ENCODE results near the gene MRPL4.
A peak's percentile ranks its signal among the peaks of the same experiment; 100 is the strongest.

MRPL4 gene

DNA sequence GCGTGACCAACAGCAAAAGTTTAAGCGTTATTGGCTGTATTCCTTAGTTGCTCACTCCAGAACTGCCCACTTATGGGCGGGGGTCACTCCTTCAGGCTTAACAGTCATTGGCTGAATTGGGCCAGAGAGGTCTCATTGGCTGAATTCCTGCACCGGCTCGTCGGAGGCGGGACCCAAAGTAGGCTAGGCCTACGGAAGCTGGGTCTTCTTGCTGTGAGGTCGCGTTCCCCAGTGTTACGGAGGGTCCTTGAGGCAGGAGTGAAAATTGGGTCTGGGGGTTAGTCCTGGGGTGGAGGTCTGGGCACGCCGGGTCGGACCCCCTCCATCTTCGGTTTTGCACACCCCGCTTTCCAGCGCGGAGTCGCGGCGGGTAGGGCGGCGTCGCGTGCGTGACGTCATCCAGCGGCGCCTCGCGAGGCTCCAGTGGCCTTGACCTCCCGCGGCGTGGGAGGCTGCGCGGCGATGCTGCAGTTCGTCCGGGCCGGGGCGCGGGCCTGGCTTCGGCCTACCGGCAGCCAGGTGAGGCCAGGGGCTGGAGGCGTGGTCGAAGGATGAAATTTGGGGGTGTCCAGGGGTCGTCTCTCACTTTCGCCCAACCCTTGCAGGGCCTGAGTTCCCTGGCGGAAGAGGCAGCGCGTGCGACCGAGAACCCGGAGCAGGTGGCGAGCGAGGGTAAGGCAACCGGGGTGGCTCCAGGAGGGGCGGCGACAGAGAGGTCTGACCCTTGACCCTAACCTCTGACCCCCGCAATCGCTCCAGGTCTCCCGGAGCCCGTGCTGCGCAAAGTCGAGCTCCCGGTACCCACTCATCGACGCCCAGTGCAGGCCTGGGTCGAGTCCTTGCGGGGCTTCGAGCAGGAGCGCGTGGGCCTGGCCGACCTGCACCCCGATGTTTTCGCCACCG lies at the start of gene MRPL4:
MRPL4 (plus strand) TSS at position 423 of the 903 bp plus-strand sequence; CDS start at position 463, 40 bp downstream.
- peak; percentile 82 to 91 (median 90) for DNase-seq (ENCODE audit: low read depth in 3 of 3)

DNA sequence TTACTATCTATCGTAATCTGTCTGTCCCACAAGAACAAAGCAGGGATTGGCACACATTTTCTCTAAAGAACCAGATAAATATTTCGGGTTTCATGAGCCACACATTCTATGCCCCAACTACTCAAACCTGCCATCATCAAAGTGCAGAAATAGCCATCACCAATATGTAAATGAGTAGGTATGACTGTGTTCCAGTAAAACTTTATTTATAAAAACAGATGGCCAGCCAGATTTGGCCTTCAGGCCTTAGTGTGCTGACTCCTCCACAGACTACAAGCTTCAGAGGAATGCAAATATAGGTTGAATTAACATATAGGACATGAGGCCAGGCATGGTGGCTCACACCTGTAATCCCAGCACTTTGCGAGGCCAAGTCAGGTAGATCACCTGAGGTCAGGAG lies 48.3 kb upstream of the MRPL4 start:
- no peak for DNase-seq (ENCODE audit: low read depth in 3 of 3)

DNA sequence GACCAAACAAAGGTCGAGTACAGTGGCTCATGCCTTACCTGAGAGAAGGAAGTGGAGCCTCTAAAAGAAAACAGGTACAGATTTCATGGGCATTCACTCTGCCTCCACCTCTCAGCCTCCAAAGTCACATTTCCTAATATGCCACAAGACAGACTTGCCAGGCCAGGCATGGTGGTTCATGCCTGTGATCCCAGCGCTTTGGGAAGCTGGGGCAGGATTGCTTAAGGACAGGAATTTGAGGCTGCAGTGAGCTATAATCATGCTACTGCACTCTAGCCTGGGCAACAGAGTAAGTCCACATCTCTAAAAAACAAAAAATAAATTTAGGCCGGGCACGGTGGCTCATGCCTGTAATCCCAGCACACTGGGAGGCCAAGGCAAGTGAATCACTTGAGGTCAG lies 46.4 kb upstream of the MRPL4 start:
- no peak for DNase-seq (ENCODE audit: low read depth in 3 of 3)

DNA sequence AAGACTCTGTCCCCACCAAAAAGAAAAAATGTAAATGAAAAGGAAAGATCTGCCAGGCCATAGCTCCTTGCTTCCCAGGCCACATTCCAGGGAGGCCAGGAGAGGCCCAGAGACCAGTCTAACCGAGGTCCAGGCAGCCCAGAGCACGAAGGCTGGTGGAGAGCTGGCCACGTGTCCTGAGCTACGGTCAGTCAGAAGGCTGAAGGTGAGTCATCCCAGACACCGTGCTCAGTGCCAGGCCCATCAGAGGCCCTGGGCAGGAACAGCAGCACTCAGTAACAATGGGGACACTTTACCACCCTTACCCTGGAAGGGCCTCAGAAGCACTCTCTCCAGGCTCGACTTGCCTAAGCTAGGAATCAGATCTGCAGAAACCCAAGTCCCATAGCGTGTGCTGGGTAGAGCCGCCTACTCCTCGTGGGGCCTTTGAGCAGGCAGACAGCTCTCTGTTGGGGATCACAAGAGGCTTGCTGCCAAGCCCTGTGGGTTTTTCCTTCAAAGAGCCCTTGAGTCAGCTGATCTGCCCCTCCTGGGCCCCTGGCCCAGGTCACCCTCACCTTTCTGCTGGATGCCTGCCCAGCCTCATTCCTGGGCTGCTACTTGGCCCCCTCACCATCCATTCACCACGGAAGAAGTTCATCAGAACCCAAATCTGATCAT lies 45.7 kb upstream of the MRPL4 start:
- no peak for DNase-seq (ENCODE audit: low read depth in 3 of 3)

DNA sequence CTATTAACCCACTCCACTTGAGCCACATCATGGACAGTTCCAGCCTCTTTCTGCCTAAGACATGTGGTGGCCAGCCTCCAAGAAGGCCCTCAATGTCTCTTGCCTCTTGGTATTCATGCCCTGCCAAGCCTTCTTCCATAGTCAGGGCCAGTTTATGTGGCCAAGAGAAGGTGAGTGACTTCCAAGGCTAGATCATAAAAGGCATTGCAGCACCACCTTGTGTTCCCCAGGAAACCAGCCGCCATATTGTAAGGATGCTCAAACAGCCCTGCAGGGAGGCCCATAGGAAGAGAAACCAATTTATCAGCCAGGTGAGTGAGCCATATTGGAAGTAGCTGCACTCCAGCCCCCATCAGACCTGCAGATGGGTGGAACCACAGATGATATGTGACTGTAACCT lies 45.0 kb upstream of the MRPL4 start:
- DNase-seq (ENCODE audit: low read depth in 3 of 3) = no peak

DNA sequence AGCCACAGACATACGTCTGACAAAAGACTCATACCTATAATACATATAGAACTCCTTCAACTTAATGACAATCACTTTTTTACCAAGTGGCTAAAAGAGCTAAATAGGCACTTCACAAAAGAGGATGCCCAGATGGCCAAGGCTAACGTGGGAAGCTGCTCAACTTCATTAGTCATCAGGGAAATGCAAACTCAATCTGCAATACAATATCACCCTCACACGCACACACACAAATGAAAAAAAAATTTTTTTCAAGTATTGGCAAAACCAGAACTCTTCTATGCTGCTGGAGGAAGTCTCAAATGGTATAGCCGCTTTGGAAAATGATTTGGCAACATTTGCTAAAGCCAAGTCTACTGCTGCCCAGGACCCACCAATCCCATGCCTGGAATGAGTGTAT lies 42.7 kb upstream of the MRPL4 start:
- no peak for DNase-seq (ENCODE audit: low read depth in 3 of 3)

DNA sequence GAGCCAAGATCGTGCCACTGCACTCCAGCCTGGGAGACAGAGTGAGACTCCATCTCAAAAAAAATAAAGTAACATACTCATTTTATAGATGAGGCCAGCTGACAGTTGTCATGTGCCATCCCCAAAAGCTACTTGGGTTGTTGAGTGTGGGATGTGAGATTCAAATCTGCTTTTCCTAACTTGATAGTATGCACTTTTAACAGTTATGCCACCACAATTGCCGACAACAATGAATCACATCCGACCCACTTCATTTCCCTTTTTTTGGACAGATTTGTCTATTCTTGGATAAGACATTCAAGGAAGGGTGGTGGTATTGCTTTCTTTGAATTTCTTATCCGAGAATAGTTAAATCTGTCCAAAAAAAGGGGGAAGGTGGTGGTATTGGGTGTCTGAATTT lies 41.0 kb upstream of the MRPL4 start:
- DNase-seq (ENCODE audit: low read depth in 3 of 3) = no peak

DNA sequence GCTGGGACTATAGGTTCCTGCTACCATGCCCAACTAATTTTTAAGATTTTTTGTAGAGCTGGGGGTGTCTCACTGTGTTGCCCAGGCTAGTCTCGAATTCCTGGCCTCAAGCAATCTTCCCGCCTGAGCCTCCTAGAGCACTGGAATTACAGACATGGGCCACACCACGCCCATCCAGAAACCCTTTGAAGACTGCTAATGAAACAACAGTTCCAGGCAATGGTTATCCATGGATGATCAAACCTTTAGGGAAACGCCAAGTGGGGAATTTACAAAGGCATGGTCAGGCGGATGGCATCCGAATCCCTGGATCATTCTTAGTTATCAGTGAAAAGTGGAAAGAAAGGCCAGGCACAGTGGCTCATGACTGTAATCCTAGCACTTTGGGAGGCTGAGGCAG lies 40.3 kb upstream of the MRPL4 start:
- no peak for DNase-seq (ENCODE audit: low read depth in 3 of 3)

DNA sequence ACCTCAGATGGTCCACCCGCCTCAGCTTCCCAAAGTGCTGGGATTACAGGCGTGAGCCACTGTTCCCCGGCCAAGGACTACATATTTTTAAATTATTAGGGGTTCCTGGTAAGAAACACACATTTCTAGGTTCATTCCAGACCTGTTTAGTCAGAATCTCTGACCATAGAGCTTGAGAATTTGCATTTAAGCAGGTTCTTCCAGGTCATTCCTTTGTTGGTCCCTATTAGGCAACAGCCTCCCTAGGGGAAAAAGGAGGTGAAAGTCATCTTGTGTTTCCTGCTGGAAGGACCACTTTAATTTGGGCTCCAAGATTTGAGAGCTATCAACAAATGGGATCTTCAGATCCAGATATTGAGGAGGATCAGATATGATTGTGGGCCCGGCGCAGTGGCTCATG lies 37.2 kb upstream of the MRPL4 start:
- DNase-seq (ENCODE audit: low read depth in 3 of 3) = no peak

DNA sequence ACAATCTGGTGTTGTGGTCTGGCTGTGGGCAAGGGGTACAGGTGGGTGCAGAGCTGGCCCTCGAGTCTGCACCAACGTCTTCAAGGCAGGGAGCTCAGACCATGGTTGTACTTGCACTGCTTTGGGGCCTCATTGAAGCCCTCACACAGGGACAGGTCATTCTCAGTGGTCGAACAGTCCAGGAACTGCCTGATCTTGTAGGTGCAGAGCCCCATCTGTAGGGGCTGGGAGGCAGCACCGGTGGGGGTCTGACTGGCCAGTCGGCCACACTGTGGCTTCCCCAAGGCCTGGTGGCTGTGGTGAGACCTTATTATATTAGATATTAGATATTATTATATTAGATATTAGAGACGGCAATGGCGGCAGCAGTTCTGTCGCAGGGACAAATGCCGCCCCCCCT lies 34.9 kb upstream of the MRPL4 start:
- no peak for DNase-seq (ENCODE audit: low read depth in 3 of 3)

DNA sequence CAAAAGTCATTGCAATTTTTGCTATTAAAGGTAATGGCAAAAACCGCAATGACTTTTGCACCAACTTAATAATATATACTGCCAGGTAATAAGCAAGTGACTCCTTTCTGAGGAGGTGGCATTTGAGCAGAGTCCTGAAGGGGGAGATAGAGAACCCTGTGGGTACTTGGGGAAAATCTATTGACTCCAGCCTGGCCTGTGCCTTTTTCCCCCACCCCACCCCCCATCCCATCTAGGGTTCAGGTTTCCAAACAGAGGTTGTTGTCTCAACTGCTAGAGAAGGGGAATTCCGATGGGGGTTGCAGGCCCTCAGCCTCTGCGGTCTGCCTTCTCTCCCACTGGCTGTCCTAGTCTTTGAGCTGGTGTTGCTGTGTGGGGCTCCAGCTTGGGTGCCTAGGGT lies 32.3 kb upstream of the MRPL4 start:
- peak in 1 of 3 experiments; percentile 23 for DNase-seq (ENCODE audit: low read depth in 3 of 3)

DNA sequence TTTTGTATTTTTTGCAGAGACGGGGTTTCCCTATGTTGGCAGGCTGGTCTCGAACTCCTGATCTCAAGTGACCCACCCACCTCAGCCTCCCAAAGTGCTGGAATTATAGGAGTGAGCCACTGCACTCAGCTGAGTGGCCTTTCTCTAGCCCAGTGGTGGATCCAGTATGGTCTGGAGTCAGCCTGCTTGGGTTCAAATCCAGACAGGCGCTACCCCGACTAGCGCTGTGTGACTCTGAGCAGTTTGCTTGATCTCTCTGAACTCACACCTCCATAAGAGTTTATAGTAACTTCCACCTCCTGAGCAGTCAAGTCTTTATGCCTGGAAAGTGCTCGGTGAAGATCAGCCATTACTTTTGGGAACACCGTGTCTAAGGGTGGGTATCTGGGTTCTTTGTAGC lies 31.3 kb upstream of the MRPL4 start:
- DNase-seq (ENCODE audit: low read depth in 3 of 3) = no peak

DNA sequence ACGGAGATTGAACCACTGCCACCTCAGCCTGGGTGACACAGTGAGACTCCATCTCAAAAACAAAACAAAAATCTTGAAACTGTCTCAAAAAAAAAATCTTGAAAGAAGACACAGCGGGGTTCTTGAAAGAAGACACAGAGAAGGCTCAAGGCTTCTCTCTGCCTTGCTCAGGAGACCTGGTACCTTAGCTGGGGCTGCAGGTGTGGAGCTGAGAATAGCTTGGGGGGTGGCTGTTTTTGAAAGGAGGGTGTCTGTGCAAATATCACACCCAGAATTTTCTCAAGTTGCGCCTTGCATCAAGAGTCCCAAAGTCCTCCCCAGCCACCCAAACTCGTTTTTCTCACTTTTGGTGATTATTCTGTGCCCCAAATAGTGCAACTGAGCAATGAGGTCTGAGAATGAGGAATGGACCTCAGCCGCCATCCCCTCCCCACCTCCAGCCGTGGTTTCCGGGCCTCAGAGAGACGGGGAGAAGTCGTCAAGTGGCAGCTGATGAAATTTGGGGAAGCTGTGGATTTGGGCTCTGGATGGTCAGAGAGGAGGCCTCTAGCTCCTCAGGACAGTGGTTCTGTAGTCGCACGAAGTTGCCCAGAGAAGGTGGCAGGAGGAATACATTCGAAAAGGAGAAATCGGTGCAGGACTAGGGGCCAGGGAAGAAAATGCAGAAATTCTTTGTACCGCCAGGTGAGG lies 29.7 kb upstream of the MRPL4 start:
- no peak for DNase-seq (ENCODE audit: low read depth in 3 of 3)

DNA sequence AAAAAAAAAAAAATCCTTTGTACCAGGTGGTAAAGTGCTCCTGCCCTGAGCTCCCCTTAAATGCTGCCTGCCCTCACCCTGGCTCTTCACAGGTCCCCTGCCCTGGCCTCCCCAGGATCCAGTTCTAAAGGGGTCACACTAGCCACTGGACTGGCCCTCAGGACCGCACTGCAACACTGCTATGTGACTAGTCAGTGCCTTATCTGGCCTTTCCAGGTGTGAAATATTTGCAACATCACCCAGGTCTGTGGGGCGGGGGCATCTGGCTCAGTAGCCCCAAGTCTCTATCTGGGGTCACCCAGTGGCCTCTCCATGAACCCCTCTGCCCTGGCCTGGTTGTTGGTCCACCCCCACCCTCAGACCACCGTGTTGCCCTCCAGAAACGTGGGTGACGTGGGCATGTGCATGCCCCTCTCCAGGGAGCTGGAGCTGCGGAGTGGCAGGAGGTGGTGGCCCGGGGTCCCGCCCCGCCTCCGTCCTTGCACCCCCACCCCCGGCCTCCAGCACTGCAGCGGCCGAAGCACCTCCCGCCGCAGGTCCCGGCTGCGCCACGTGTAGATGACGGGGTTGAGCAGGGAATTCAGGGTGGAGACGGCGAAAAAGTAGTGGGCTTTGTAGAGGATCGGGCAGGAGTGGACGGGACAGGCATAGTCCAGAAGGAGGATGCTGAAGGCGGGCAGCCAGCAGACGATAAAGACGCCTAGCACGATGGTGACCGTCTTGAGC lies 28.4 kb upstream of the MRPL4 start:
- DNase-seq (ENCODE audit: low read depth in 3 of 3) = no peak

DNA sequence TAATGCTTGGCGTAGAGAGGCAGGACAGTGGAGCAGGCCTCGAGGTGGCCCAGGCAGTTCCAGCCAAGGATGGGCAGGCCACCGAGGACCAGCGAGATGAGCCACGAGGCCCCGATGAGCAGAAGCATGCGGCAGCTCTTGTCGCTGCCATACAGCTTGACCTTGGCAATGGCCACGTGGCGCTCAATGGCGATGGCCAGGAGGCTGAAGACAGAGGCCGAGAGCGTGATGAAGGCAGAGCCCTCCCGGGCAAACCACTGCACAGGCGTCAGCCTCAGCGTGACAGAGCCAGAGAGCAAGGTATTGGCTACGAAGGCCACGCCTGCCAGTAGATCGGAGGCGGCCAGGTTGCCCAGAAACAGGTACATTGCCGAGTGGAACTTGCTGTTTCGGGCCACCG lies 27.7 kb upstream of the MRPL4 start:
- DNase-seq (ENCODE audit: low read depth in 3 of 3) = no peak

DNA sequence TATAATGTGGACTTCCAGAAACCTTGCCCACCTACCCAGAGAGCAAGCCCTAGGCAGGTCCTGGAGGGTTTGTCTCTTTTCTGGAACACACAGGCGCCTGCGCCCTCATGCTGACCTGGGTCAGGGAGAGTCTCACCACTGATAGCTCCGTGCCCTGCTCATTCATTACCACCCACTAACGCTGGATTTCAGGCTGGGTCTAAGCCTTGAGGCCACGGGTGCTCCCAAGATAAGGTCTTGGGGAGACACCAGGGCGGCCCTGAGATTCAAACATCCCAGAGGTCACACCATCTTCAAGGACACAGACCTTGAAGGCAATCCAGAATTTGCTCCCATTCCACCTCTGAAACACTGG lies 26.0 kb upstream of the MRPL4 start:
- no peak for DNase-seq (ENCODE audit: low read depth in 3 of 3)

DNA sequence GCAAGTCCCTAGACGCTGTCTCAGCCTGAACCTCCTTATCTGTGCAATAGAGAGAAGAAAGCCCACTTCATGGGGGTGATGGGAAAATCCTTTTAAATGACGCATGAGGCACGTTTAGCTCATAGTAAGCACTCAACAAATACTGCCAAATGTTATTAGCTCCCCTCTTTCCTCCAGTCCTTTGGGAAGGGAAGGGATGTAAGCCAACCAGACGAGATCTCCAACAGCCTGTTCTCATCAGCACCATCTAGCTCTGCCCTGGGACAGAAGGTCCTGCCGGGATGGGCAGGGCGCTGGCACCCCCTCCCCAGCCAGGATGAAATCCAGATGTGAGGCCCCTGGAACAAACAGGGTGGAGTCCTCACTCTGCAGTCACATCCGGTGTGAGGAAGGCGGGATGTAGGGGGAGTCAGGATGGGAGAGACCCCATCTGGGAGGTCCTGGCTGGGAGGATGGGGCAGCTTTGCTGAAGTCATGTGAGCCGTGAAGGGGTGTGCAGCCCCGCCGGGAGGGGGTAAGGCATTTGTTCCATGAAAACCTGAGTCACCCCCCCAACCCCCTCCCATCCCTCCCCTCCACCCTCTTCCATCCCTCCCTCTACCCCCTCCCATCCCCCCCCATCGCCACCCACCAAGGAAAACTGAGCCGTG lies 25.5 kb upstream of the MRPL4 start:
- no peak for DNase-seq (ENCODE audit: low read depth in 3 of 3)

DNA sequence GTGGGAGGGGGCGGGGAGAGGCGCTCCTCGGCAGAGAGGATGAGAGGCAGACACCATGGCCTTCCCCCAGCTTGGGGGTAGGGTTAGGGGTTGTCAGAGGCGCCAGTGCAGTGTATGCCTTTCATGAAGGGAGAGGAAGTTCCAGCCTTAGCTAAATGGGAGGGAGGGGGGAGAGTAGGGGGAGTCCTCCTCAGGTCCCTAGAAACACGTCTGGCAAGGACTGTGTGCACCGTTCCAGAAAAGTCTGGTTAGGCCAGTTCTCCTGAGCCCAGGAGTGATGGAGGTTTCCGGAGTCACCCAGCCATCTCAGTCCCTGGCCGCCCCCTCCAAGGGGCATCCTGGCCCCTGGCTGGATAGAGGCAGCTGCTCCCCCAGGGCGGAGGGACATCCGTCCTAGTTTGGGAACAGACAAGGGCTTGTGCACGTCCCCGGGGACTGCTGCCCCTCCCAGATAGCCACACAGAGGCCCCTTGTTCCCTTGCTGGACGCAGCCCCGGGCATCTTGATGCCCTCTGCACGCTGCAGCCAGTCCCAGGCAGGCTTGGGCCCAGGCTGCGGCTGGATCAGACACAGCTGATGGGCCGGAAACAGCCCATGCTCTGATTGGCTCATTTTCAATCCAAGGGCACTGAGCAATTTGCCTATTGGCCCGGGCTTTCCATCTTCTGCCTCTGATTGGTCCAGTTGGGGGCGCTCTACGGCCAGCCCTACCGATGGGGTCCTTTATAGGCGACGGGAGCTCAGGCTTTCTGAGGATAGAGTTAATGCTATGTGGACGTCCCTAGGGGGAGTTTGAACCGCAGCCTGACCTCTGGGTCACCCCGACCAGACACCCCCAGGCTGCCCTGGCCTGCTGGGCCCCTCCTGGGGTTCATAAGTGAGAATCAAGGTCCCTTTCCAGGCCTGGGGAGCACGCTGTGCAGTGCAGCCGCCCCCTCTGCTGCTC lies 24.7 kb upstream of the MRPL4 start:
- DNase-seq (ENCODE audit: low read depth in 3 of 3) = no peak

DNA sequence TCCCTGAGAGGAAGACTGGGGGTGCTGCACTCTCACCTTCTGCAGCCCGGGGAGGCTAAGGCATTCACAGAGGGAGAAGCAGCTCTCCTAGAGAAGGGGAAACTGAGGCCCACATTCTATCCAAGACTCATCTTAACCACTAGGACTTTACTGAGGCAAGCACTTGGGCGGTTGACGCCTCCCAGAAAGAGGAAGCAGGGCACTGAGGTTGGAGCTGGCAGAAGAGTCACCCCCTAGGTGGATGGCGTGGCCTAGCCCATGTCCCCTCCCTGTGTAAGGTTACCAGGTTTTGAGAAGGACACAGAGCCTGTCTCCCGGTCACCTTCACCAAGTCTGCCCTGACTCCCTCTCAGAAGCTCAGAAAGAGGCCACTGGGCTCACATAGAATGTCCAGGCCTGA lies 23.6 kb upstream of the MRPL4 start:
- no peak for DNase-seq (ENCODE audit: low read depth in 3 of 3)

DNA sequence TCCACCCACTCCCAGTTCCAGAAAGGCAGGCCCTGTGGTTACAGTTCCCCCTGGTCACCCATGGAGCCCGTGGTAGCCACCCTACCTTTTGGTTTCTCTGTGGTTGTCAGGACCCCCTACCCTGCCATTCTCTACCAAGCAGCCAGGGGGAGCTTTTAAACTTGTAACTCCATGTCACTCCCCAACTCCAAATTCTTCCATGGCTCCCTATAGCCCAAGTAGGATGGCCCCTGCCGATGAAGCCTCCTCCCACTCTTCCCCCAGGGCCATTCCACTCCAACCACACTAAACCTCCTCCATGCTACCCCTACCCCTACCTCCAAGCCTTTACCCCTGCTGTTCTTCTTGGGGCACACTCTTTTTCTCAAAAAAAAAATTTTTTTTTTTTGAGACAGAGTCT lies 23.1 kb upstream of the MRPL4 start:
- DNase-seq (ENCODE audit: low read depth in 3 of 3) = peak in 1 of 3 experiments; percentile 23
